H9 (cell line): Measurements from ENCODE around the gene KIF7. TPM values are rescaled to one million over a fixed set of nuclear protein-coding genes. Genes with fewer than 3 reads are reported as not detected.

Source experiments
- DNase-seq: peaks from one replicate; pipeline ENCODE4 v3.0.0-alpha.2; 2017
- H2AFZ ChIP-seq: one replicate; pipeline ENCODE4 v1.6.1; 2013; ENCODE audit warnings: mild to moderate bottlenecking, low read length, control low read depth, moderate library complexity
- H2AK5ac ChIP-seq: 2 replicates; pipeline ENCODE4 v1.6.1; 2013; ENCODE audit warnings: low read length, control low read depth, mixed read lengths; ENCODE audit not compliant: insufficient read length
- H2BK120ac ChIP-seq: one replicate; pipeline ENCODE4 v1.6.1; 2013; ENCODE audit warnings: low read depth, mild to moderate bottlenecking, low read length, control low read depth, inconsistent platforms; ENCODE audit not compliant: poor library complexity, severe bottlenecking
- H2BK12ac ChIP-seq: 2 replicates; pipeline ENCODE4 v1.6.1; 2013; ENCODE audit warnings: low read length, control low read depth, mixed read lengths, low read depth; ENCODE audit not compliant: insufficient read length
- H2BK15ac ChIP-seq: 2 replicates; pipeline ENCODE4 v1.6.1; 2013; ENCODE audit warnings: low read depth, low read length, control low read depth
- H2BK20ac ChIP-seq: one replicate; pipeline ENCODE4 v1.6.1; 2013; ENCODE audit warnings: low read depth, mild to moderate bottlenecking, low read length, control low read depth, inconsistent platforms; ENCODE audit not compliant: poor library complexity, severe bottlenecking
- H2BK5ac ChIP-seq: 2 replicates; pipeline ENCODE4 v1.6.1; 2013; ENCODE audit warnings: low read length, control low read depth, mixed read lengths; ENCODE audit not compliant: insufficient read length
- H3K14ac ChIP-seq: 2 replicates; pipeline ENCODE4 v1.6.1; 2013; ENCODE audit warnings: low read length, control low read depth; ENCODE audit not compliant: insufficient read depth
- H3K18ac ChIP-seq: 2 replicates; pipeline ENCODE4 v1.6.1; 2013; ENCODE audit warnings: low read depth, mild to moderate bottlenecking, mixed read lengths, low read length, control low read depth; ENCODE audit not compliant: insufficient read length
- H3K23ac ChIP-seq: 2 replicates; pipeline ENCODE4 v1.6.1; 2013; ENCODE audit warnings: low read length, control low read depth, mixed read lengths, low read depth; ENCODE audit not compliant: insufficient read length
- H3K23me2 ChIP-seq: 2 replicates; pipeline ENCODE4 v1.6.1; 2013; ENCODE audit warnings: low read depth, mild to moderate bottlenecking, mixed read lengths, low read length, control low read depth; ENCODE audit not compliant: insufficient read length, poor library complexity, severe bottlenecking
- H3K27ac ChIP-seq: 2 replicates; pipeline ENCODE4 v1.5.1; 2013; ENCODE audit warnings: low read length, control low read depth, mixed read lengths, low read depth; ENCODE audit not compliant: insufficient read length
- H3K27me3 ChIP-seq: 2 replicates; pipeline ENCODE4 v1.6.1; 2013; ENCODE audit warnings: low read length, control low read depth, inconsistent platforms; ENCODE audit not compliant: insufficient read depth
- H3K4ac ChIP-seq: 2 replicates; pipeline ENCODE4 v1.6.1; 2013; ENCODE audit warnings: low read depth, mild to moderate bottlenecking, control low read depth, inconsistent platforms, low read length, moderate library complexity
- H3K4me1 ChIP-seq: 2 replicates; pipeline ENCODE4 v1.6.1; 2013; ENCODE audit warnings: low read length, control low read depth, inconsistent platforms; ENCODE audit not compliant: insufficient read depth
- H3K4me2 ChIP-seq: 2 replicates; pipeline ENCODE4 v1.6.1; 2013; ENCODE audit warnings: low read length, control low read depth, mixed read lengths; ENCODE audit not compliant: insufficient read length, insufficient read depth
- H3K56ac ChIP-seq: 2 replicates; pipeline ENCODE4 v1.6.1; 2013; ENCODE audit warnings: low read depth, mild to moderate bottlenecking, mixed read lengths, low read length, control low read depth; ENCODE audit not compliant: insufficient read length
- H3K79me1 ChIP-seq: 2 replicates; pipeline ENCODE4 v1.6.1; 2013; ENCODE audit warnings: low read depth, mild to moderate bottlenecking, moderate library complexity, low read length, control low read depth, inconsistent platforms; ENCODE audit not compliant: insufficient read depth, poor library complexity, severe bottlenecking
- H3K79me2 ChIP-seq: 2 replicates; pipeline ENCODE4 v1.6.1; 2013; ENCODE audit warnings: low read length, control low read depth, inconsistent platforms; ENCODE audit not compliant: insufficient read depth
- H3K9ac ChIP-seq: 2 replicates; pipeline ENCODE4 v1.6.1; 2013; ENCODE audit warnings: low read length, control low read depth, mixed read lengths; ENCODE audit not compliant: insufficient read length; ENCODE audit errors: extremely low read depth
- H3K9me3 ChIP-seq: one replicate; pipeline ENCODE4 v1.6.1; 2013; ENCODE audit warnings: low read depth, low read length, inconsistent platforms; ENCODE audit not compliant: control insufficient read depth
- H3T11ph ChIP-seq: one replicate; pipeline ENCODE4 v1.6.1; 2013; ENCODE audit warnings: mild to moderate bottlenecking, low read length, control low read depth, inconsistent platforms
- H4K20me1 ChIP-seq: one replicate; pipeline ENCODE4 v1.6.1; 2013; ENCODE audit not compliant: control insufficient read depth, insufficient read length, insufficient read depth
- H4K5ac ChIP-seq: 2 replicates; pipeline ENCODE4 v1.6.1; 2013; ENCODE audit warnings: low read depth, mild to moderate bottlenecking, mixed read lengths, low read length, control low read depth; ENCODE audit not compliant: insufficient read length
- H4K8ac ChIP-seq: replicated peaks from 2 replicates; pipeline ENCODE4 v1.6.1; 2013; ENCODE audit warnings: low read length, control low read depth, mixed read lengths, low read depth; ENCODE audit not compliant: insufficient read length
- H4K91ac ChIP-seq: 2 replicates; pipeline ENCODE4 v1.6.1; 2013; ENCODE audit warnings: low read depth, mild to moderate bottlenecking, moderate library complexity, mixed read lengths, low read length, control low read depth; ENCODE audit not compliant: insufficient read length
- H3K27ac Mint-ChIP-seq, 3 experiments: 2 replicates in 2 of 3; 3 replicates in 1 of 3; pipeline ENCODE4 v1.8.0; 2020 to 2021; ENCODE audit warnings: mixed read lengths in 3 of 3, mild to moderate bottlenecking in 1 of 3, moderate library complexity in 1 of 3
- H3K27me3 Mint-ChIP-seq: 2 replicates; pipeline ENCODE4 v1.8.0; 2021; ENCODE audit warnings: low read depth, mild to moderate bottlenecking, moderate library complexity, mixed read lengths
- H3K36me3 Mint-ChIP-seq, 3 experiments: 2 replicates in 2 of 3; 3 replicates in 1 of 3; pipeline ENCODE4 v1.8.0; 2020 to 2021; ENCODE audit warnings: low read depth in 3 of 3, mixed read lengths in 3 of 3; ENCODE audit not compliant: insufficient read depth in 1 of 3
- H3K4me1 Mint-ChIP-seq, 2 experiments: 2 replicates each; pipeline ENCODE4 v1.8.0; 2020; ENCODE audit warnings: mixed read lengths in 2 of 2
- H3K4me3 Mint-ChIP-seq, 2 experiments: 2 replicates in 1 of 2; 3 replicates in 1 of 2; pipeline ENCODE4 v1.8.0; 2020 to 2021; ENCODE audit warnings: mild to moderate bottlenecking in 2 of 2, mixed read lengths in 2 of 2, moderate library complexity in 1 of 2
- H3K9me3 Mint-ChIP-seq, 2 experiments: 2 replicates in 1 of 2; 3 replicates in 1 of 2; pipeline ENCODE4 v1.8.0; 2020; ENCODE audit warnings: mild to moderate bottlenecking in 2 of 2, mixed read lengths in 2 of 2, moderate library complexity in 1 of 2
- CTCF ChIP-seq: fragments of 200-600 bp; sonication (generic); conservative IDR thresholded peaks from 3 replicates; pipeline ENCODE4 v1.8.0; 2021; ENCODE audit warnings: antibody characterized with exemption, mild to moderate bottlenecking
- WGBS: extraction: QIAGEN DNeasy Blood & Tissue Kit; methylation state at CpG from one replicate; pipeline ENCODE4 v1.1.7; 2013; ENCODE audit warnings: missing lambda C conversion rate, low lambda C conversion rate, mixed read lengths; ENCODE audit not compliant: insufficient read length; ENCODE audit errors: extremely low coverage; 5-methylcytosine and 5-hydroxymethylcytosine counted together
- total RNA-seq: library from RNA; stranded (reverse); gene quantifications from 2 replicates; pipeline ENCODE4 v1.2.1, GENCODE V29; 2021

Gene KIF7
- total RNA-seq, 1 experiment from 2014 or later: 22.0 TPM

GRCh38 chr15:89649716-89650115 is 5.6 kb downstream of the KIF7 start:
- Mint-ChIP-seq H3K27me3 (peaks cover 3% of the 10 kb centered on the region; the same call in 1 of the 2 replicates), H3K4me3 (no peak overlapping the region), H3K4me1 (peaks cover 9 to 13% of the 10 kb centered on the region in 2 experiments), H3K27ac (no peak overlapping the region), H3K36me3 (peaks cover 18 to 49% (median 40%) of the 10 kb centered on the region in 3 experiments), H3K9me3 (no peaks in the 10 kb centered on the region)
- Histone ChIP-seq H4K8ac (no peak overlapping the region), H3K23ac (no peak overlapping the region), H3K14ac (no peak overlapping the region), H2BK20ac (no peak overlapping the region), H3K56ac (no peak overlapping the region), H3K27ac (no peak overlapping the region), H3K79me2 (no peaks in the 10 kb centered on the region; the same call in 1 of the 2 replicates), H2BK120ac (no peak overlapping the region), H4K20me1 (no peaks in the 10 kb centered on the region), H3K4ac (no peak overlapping the region), H2BK5ac (no peak overlapping the region), H4K5ac (no peak overlapping the region), H3K9me3 (no peaks in the 10 kb centered on the region), H4K91ac (no peak overlapping the region), H3K4me1 (no peaks in the 10 kb centered on the region), H3K79me1 (no peaks in the 10 kb centered on the region), H3K9ac (no peak overlapping the region), H2BK15ac (no peak overlapping the region), H3T11ph (no peak overlapping the region), H3K4me2 (no peak overlapping the region), H3K18ac (no peak overlapping the region), H3K27me3 (no peaks in the 10 kb centered on the region), H2AFZ (no peak overlapping the region), H2BK12ac (no peak overlapping the region), H3K23me2 (peaks cover 5% of the 10 kb centered on the region), H2AK5ac (no peak overlapping the region)
- no peak for DNase-seq
- WGBS: no CpG with 5 or more reads among the region's 15 CpGs
- no peak for TF ChIP-seq CTCF
